ENCODE data around the gene MIAT. TPM values are rescaled to one million over a fixed set of nuclear protein-coding genes. Genes with fewer than 3 reads are reported as not detected.

MIAT gene
- total and polyA plus RNA-seq, 2 donors from 2014 or later = 0.04 to 6.8 TPM

GRCh38 chr22:26670459-26670858, 13.1 kb downstream of the MIAT start:
- Histone ChIP-seq H3K9me3 (ENCODE audit: control insufficient read depth in 2 of 3, insufficient read depth in 1 of 3, low read length in 3 of 3) (peaks cover 0 to 5% (median 0%) of the 10 kb centered on the region in 3 donors), H3K9ac (ENCODE audit: low read length in 3 of 3) (no peak overlapping the region), H3K4me3 (ENCODE audit: low read length in 3 of 3) (no peak overlapping the region), H3K4me1 (ENCODE audit: control insufficient read depth in 2 of 3, insufficient read depth in 2 of 3, low read depth in 1 of 3, low read length in 3 of 3) (peaks cover 4 to 22% (median 12%) of the 10 kb centered on the region in 3 donors), H3K27me3 (ENCODE audit: control insufficient read depth, insufficient read depth, low read length) (no peaks in the 10 kb centered on the region), H3K27ac (ENCODE audit: low read depth in 2 of 2, low read length in 2 of 2) (no peak overlapping the region), H3K36me3 (ENCODE audit: control insufficient read depth in 2 of 3, insufficient read depth in 3 of 3, low read length in 3 of 3) (no peaks in the 10 kb centered on the region)
- intact Hi-C loops (cut with DNase I) = no loop called here
- no peak for FAIRE-seq
- no peak for DNase-seq
- no peak for TF ChIP-seq CTCF (IDR thresholded peaks at IDR 0.05; ENCODE audit: borderline replicate concordance, extremely low read depth, insufficient read depth)

- DNase-seq (peak in 1 of 5 donors; percentile 70), FAIRE-seq (no peak)
- TF ChIP-seq CTCF (IDR thresholded peaks at IDR 0.05; ENCODE audit: borderline replicate concordance, extremely low read depth, insufficient read depth) = no peak
- H3K9ac ChIP-seq (ENCODE audit: low read length in 3 of 3) = peak overlapping the region in 1 of 3 donors; percentile 22
- H3K4me3 ChIP-seq (ENCODE audit: low read length in 3 of 3) = no peak overlapping the region
- H3K27me3 ChIP-seq (ENCODE audit: control insufficient read depth, insufficient read depth, low read length) = no peaks in the 10 kb centered on the region
- H3K4me1 ChIP-seq (ENCODE audit: control insufficient read depth in 2 of 3, insufficient read depth in 2 of 3, low read depth in 1 of 3, low read length in 3 of 3) = peaks cover 4 to 22% (median 12%) of the 10 kb centered on the region in 3 donors
- peak overlapping the region; percentile 93 to 95 for H3K27ac ChIP-seq (ENCODE audit: low read depth in 2 of 2, low read length in 2 of 2)
- peaks cover 0 to 5% (median 0%) of the 10 kb centered on the region in 3 donors for H3K9me3 ChIP-seq (ENCODE audit: control insufficient read depth in 2 of 3, insufficient read depth in 1 of 3, low read length in 3 of 3)
- H3K36me3 ChIP-seq (ENCODE audit: control insufficient read depth in 2 of 3, insufficient read depth in 3 of 3, low read length in 3 of 3) = no peaks in the 10 kb centered on the region
- intact Hi-C loops (cut with DNase I) = no loop called here
Observed at GRCh38 chr22:26671317-26672059, 14.1 kb downstream of the MIAT start.

- peaks cover 4 to 22% (median 12%) of the 10 kb centered on the region in 3 donors for H3K4me1 ChIP-seq (ENCODE audit: control insufficient read depth in 2 of 3, insufficient read depth in 2 of 3, low read depth in 1 of 3, low read length in 3 of 3)
- intact Hi-C loops (cut with DNase I) = no loop called here
- H3K36me3 ChIP-seq (ENCODE audit: control insufficient read depth in 2 of 3, insufficient read depth in 3 of 3, low read length in 3 of 3) = no peaks in the 10 kb centered on the region
- DNase-seq (peak in 1 of 5 donors; percentile 77), FAIRE-seq (no peak)
- H3K27ac ChIP-seq (ENCODE audit: low read depth in 2 of 2, low read length in 2 of 2) = peak overlapping the region; percentile 93 to 95
- TF ChIP-seq CTCF (IDR thresholded peaks at IDR 0.05; ENCODE audit: borderline replicate concordance, extremely low read depth, insufficient read depth) = no peak
- H3K4me3 ChIP-seq (ENCODE audit: low read length in 3 of 3) = peak overlapping the region; percentile 48 to 92 (median 92)
- no peaks in the 10 kb centered on the region for H3K27me3 ChIP-seq (ENCODE audit: control insufficient read depth, insufficient read depth, low read length)
- peak overlapping the region in 2 of 3 donors; percentile 22 to 69 for H3K9ac ChIP-seq (ENCODE audit: low read length in 3 of 3)
- H3K9me3 ChIP-seq (ENCODE audit: control insufficient read depth in 2 of 3, insufficient read depth in 1 of 3, low read length in 3 of 3) = peaks cover 0 to 5% (median 0%) of the 10 kb centered on the region in 3 donors
Observed at GRCh38 chr22:26672060-26672471, 14.7 kb downstream of the MIAT start.
